Peyer's patch (tissue), 4 donors: ENCODE results near the gene LAMA5. TPM values are rescaled to one million over a fixed set of nuclear protein-coding genes. Genes with fewer than 3 reads are reported as not detected.
A peak's percentile ranks its signal among the peaks of the same experiment; 100 is the strongest.

Experiments
- DNase-seq, 3 donors: peaks; one replicate each; pipeline ENCODE4 v3.0.0-alpha.2; 2017 to 2019
- H3K27ac ChIP-seq, 4 donors: fragments of 200-600 bp; sonication (generic); one replicate each; pipeline ENCODE4 v1.5.1; 2016 to 2019
- H3K27me3 ChIP-seq, 2 donors: fragments of 200-600 bp; sonication (generic); one replicate each; pipeline ENCODE4 v1.5.1; 2019
- H3K36me3 ChIP-seq, 3 donors: fragments of 200-600 bp; sonication (generic); one replicate each; pipeline ENCODE4 v1.5.1; 2016 to 2019
- H3K4me1 ChIP-seq, 4 donors: fragments of 200-600 bp; sonication (generic); one replicate each; pipeline ENCODE4 v1.5.1; 2016 to 2019
- H3K4me3 ChIP-seq, 4 donors: fragments of 200-600 bp; sonication (generic); 1 replicate in 3 of 4; 2 replicates in 1 of 4; pipeline ENCODE4 v1.5.1; 2016 to 2019; ENCODE audit warnings: mild to moderate bottlenecking in 1 of 4
- H3K9me3 ChIP-seq, 4 donors: fragments of 200-600 bp; sonication (generic); one replicate each; pipeline ENCODE4 v1.5.1; 2016 to 2019; ENCODE audit warnings: mild to moderate bottlenecking in 1 of 4
- CTCF ChIP-seq, 6 experiments: fragments of 450-650 bp in 4 of 6; fragments of 200-600 bp in 2 of 6; sonication (generic) in 1 of 6; IDR thresholded peaks; one replicate each; pipeline ENCODE4 v1.5.1; 2017 to 2019; ENCODE audit warnings: antibody characterized with exemption in 6 of 6, mild to moderate bottlenecking in 3 of 6, moderate library complexity in 1 of 6
- POLR2A ChIP-seq, 2 donors: fragments of 450-650 bp; IDR thresholded peaks; one replicate each; pipeline ENCODE4 v1.5.1; 2017; ENCODE audit warnings: antibody characterized with exemption in 2 of 2, mild to moderate bottlenecking in 2 of 2, moderate library complexity in 2 of 2
- total RNA-seq, 4 donors: library from RNA; depleted of rRNA; stranded (reverse); fragments of >200 nt; gene quantifications; one replicate each; pipeline ENCODE4 v1.1.0, GENCODE V29; 2016

Gene LAMA5
- total RNA-seq, 4 donors from 2014 or later: 31.2 to 328 (median 87.3) TPM

DNA sequence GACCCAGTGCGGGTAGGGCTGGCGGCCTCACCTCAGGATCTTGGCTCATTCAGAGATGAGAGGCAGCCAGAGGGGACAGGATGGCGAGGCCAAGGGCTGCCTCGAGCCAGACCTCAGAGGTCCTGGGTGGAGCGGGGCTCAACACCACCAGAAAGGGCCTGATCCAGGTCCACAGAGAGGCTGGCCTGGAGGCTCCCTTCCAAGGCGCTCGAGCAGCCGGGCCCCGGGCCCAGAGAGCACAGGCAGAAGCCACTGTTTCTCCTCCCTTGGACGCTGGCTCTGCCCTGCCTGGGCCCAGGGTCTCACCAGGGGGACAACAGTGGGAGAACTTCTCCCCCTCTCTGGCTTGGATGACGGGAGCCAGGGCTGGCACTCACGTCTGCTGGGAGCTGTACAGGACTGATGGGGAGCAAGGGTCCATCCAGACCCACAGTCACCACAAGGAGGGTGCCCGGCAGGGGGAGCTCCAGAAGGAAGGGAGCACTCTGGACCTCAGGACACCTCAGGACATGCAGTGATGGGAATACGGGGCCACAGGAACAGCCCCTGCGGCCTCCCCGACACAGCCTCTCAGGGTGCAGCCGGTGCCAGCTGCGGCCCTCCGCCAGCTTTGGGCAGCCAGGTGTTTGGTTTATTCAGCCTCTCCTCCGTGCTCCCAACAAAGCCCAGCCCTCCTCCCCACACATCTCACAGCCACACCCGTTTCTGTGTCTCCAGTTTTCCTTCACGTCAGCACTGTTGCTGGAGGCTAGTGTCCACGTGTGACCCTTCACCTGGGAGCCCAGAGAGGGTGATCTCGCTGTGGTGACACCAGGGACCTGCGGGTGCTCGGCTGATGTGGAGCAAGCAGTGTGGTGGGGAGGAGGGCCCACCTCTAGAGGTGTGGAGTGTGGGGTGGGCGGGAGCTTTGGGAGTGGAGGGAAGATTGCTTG is 28.5 kb upstream of the LAMA5 start:
- Histone ChIP-seq H3K27me3 (no peaks in the 10 kb centered on the region), H3K9me3 (no peaks in the 10 kb centered on the region), H3K4me3 (no peak overlapping the region), H3K4me1 (no peaks in the 10 kb centered on the region), H3K36me3 (peaks cover 0 to 18% (median 0%) of the 10 kb centered on the region in 3 donors), H3K27ac (no peak overlapping the region)
- TF ChIP-seq POLR2A (IDR thresholded peaks at IDR 0.05) (no peak), CTCF (IDR thresholded peaks at IDR 0.05) (peak in 2 of 6 experiments; percentile 17 to 32)
- no peak for DNase-seq

GRCh38 chr20:62394248-62395245 is 27.4 kb upstream of the LAMA5 start:
- Histone ChIP-seq H3K4me3 (no peak overlapping the region), H3K4me1 (no peaks in the 10 kb centered on the region), H3K9me3 (no peaks in the 10 kb centered on the region), H3K36me3 (peaks cover 0 to 18% (median 0%) of the 10 kb centered on the region in 3 donors), H3K27ac (no peak overlapping the region), H3K27me3 (no peaks in the 10 kb centered on the region)
- no peak for TF ChIP-seq POLR2A (IDR thresholded peaks at IDR 0.05)
- TF ChIP-seq CTCF (IDR thresholded peaks at IDR 0.05): no peak
- no peak for DNase-seq

GRCh38 chr20:62393830-62394229 is 26.7 kb upstream of the LAMA5 start:
- no peak overlapping the region for H3K27ac ChIP-seq
- H3K36me3 ChIP-seq: peaks cover 0 to 24% (median 0%) of the 10 kb centered on the region in 3 donors
- TF ChIP-seq CTCF (IDR thresholded peaks at IDR 0.05): no peak
- no peak for TF ChIP-seq POLR2A (IDR thresholded peaks at IDR 0.05)
- H3K4me3 ChIP-seq: no peak overlapping the region
- no peak for DNase-seq
- no peaks in the 10 kb centered on the region for H3K9me3 ChIP-seq
- no peaks in the 10 kb centered on the region for H3K4me1 ChIP-seq
- H3K27me3 ChIP-seq: no peaks in the 10 kb centered on the region

GRCh38 chr20:62393335-62393665 is 26.2 kb upstream of the LAMA5 start:
- Histone ChIP-seq H3K4me3 (no peak overlapping the region), H3K27ac (no peak overlapping the region), H3K9me3 (no peaks in the 10 kb centered on the region), H3K4me1 (peaks cover 0 to 2% (median 1%) of the 10 kb centered on the region in 4 donors), H3K27me3 (no peaks in the 10 kb centered on the region), H3K36me3 (peaks cover 0 to 29% (median 0%) of the 10 kb centered on the region in 3 donors)
- TF ChIP-seq POLR2A (IDR thresholded peaks at IDR 0.05): no peak
- TF ChIP-seq CTCF (IDR thresholded peaks at IDR 0.05): no peak
- DNase-seq: no peak

GRCh38 chr20:62392621-62393334 is 25.7 kb upstream of the LAMA5 start:
- Histone ChIP-seq H3K4me1 (peaks cover 0 to 8% (median 6%) of the 10 kb centered on the region in 4 donors), H3K9me3 (no peaks in the 10 kb centered on the region), H3K36me3 (peaks cover 0 to 30% (median 0%) of the 10 kb centered on the region in 3 donors), H3K27ac (no peak overlapping the region), H3K27me3 (no peaks in the 10 kb centered on the region), H3K4me3 (no peak overlapping the region)
- no peak for TF ChIP-seq CTCF (IDR thresholded peaks at IDR 0.05)
- TF ChIP-seq POLR2A (IDR thresholded peaks at IDR 0.05): no peak
- DNase-seq: no peak
